Lower lobe of right lung (tissue), 2 donors: Measurements from ENCODE around the gene CCDC50. TPM values are rescaled to one million over a fixed set of nuclear protein-coding genes. Genes with fewer than 3 reads are reported as not detected.

ENCODE experiments used
- ATAC-seq, 2 donors: fragments of 200-7000 bp; cut with Tn5 transposase; one replicate each; pipeline ENCODE4 v1.9.1; 2020 to 2022; ENCODE audit warnings: mild to moderate bottlenecking in 2 of 2, moderate library complexity in 2 of 2
- DNase-seq: peaks from one replicate; pipeline ENCODE4 v3.0.0-alpha.2; 2020
- H3K27ac ChIP-seq: fragments of 200-600 bp; one replicate; pipeline ENCODE4 v1.8.0; 2022
- H3K27me3 ChIP-seq: fragments of 200-600 bp; one replicate; pipeline ENCODE4 v1.8.0; 2022; ENCODE audit warnings: low read depth
- H3K36me3 ChIP-seq: fragments of 200-600 bp; one replicate; pipeline ENCODE4 v1.8.0; 2022; ENCODE audit warnings: mild to moderate bottlenecking
- H3K4me1 ChIP-seq: fragments of 200-600 bp; one replicate; pipeline ENCODE4 v1.8.0; 2022
- H3K4me3 ChIP-seq: fragments of 200-600 bp; one replicate; pipeline ENCODE4 v1.8.0; 2022; ENCODE audit warnings: mild to moderate bottlenecking
- H3K9me3 ChIP-seq: fragments of 200-600 bp; one replicate; pipeline ENCODE4 v1.8.0; 2022
- intact Hi-C: fragments of 100-400 bp; cut with DNase I; formaldehyde crosslinking; loops from one replicate; pipeline ENCODE4 v1.11.0; 2022
- total RNA-seq: library from RNA; stranded (reverse); fragmentation: NEBNext Ultra II Directional; extraction: Animal tissue kit (Norgen Biotek cat#: 25700); gene quantifications from one replicate; pipeline ENCODE4 v1.2.1, GENCODE V29; 2021
- TF ChIP-seq, protein P1 (sequence below): fragments of 200-600 bp; IDR thresholded peaks from one replicate; pipeline ENCODE4 v1.8.0; 2022; ENCODE audit warnings: antibody characterized with exemption, mild to moderate bottlenecking
- donor health status: DM: no; HTN: yes; CAD: no; lungs with severe emphysema.

Gene CCDC50
- total RNA-seq, 1 donor from 2014 or later: 66.5 TPM

DNA sequence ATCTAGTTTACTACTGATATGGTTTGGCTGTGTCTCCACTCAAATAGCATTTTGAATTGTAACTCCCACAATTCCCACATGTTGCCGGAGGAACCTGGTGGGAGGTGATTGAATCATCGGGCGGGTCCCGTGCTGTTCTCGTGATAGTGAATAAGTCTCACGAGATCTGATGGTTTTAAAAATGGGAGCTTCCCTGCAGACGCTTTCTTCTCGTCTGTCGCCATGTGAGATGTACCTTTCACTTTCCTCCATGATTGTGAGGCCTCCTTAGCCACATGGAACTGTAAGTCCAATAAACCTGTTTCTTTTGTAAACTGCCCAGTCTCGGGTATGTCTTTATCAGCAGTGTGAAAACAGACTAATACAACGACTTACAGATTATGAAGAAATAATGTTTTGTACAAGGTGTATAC, 96.1 kb downstream of the CCDC50 start:
- Histone ChIP-seq H3K27me3 (no peaks in the 10 kb centered on the region), H3K4me3 (no peak overlapping the region), H3K27ac (no peak overlapping the region), H3K9me3 (no peaks in the 10 kb centered on the region), H3K4me1 (no peaks in the 10 kb centered on the region), H3K36me3 (no peaks in the 10 kb centered on the region)
- no peak for ATAC-seq
- no peak for DNase-seq
- intact Hi-C loops: no loop called here
- TF ChIP-seq, protein P1, sequence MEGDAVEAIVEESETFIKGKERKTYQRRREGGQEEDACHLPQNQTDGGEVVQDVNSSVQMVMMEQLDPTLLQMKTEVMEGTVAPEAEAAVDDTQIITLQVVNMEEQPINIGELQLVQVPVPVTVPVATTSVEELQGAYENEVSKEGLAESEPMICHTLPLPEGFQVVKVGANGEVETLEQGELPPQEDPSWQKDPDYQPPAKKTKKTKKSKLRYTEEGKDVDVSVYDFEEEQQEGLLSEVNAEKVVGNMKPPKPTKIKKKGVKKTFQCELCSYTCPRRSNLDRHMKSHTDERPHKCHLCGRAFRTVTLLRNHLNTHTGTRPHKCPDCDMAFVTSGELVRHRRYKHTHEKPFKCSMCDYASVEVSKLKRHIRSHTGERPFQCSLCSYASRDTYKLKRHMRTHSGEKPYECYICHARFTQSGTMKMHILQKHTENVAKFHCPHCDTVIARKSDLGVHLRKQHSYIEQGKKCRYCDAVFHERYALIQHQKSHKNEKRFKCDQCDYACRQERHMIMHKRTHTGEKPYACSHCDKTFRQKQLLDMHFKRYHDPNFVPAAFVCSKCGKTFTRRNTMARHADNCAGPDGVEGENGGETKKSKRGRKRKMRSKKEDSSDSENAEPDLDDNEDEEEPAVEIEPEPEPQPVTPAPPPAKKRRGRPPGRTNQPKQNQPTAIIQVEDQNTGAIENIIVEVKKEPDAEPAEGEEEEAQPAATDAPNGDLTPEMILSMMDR: no peak

DNA sequence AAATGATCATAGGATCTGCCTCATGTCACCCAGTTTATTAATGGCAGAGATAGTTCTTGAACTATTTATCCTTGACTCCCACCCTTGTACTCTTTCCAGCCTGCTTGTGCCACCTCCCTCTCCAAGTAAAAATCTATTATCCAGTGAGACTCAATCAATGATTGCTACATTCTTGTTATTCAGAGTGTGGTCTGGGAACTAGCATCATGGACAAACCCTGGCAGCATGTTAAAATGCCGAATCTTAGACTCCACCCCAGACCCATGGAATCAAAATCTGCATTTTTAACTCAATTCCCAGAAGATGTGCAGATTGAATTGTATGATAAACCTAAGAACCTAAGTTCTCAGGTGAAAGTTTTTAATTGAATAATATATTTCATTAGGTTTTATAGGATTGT, 97.1 kb downstream of the CCDC50 start:
- DNase-seq: no peak
- no peak overlapping the region for H3K27ac ChIP-seq

DNA sequence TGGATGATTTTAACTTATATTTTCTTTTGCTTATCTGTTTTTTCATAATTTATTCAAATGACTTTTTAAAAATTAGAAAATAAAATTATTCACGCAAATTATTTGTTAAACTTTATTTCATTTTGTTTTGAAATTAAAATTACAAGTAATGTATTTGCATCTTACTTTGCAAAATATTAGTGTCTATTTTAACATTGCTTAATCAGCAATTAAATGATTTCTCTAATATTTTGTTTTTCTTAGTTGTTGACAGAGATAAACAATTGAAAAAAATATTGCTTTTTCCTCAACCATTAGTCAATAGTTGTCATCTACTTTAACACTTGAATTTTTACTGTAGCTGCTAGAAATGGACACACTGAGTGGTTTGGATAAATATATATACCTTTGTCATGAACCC, 99.0 kb downstream of the CCDC50 start:
- H3K36me3 ChIP-seq: no peaks in the 10 kb centered on the region
- intact Hi-C loops: no loop called here
- DNase-seq: no peak
- TF ChIP-seq, protein P1: no peak
- H3K4me1 ChIP-seq: no peaks in the 10 kb centered on the region
- no peak for ATAC-seq
- no peaks in the 10 kb centered on the region for H3K9me3 ChIP-seq
- H3K4me3 ChIP-seq: no peak overlapping the region
- no peaks in the 10 kb centered on the region for H3K27me3 ChIP-seq
- H3K27ac ChIP-seq: no peak overlapping the region

More for the DNA sequence above, 97.1 kb downstream of the CCDC50 start:
- no peaks in the 10 kb centered on the region for H3K27me3 ChIP-seq
- TF ChIP-seq, protein P1: no peak
- no peak for ATAC-seq
- H3K36me3 ChIP-seq: no peaks in the 10 kb centered on the region
- no peak overlapping the region for H3K4me3 ChIP-seq
- no peaks in the 10 kb centered on the region for H3K4me1 ChIP-seq
- intact Hi-C loops: no loop called here
- H3K9me3 ChIP-seq: no peaks in the 10 kb centered on the region

DNA sequence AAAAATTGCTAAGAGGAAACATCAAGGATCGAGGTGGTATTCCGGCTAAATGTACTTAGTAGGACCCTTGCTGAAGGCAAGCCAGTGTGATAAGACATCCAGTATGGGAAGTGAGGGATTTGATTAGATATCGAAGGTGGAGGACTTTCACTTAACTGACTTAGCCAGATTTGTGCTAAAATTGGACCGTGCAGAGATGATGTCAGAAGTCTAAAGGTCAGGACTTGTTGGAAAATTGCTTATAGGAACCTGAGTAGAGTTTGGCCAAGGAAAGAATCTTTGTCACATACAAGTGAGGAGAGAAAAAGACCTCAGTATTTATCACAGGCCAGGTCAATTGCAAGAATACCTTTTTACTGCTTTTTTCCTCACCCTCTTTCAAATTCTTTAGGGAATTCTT, 100.9 kb downstream of the CCDC50 start:
- intact Hi-C loops: no loop called here
- TF ChIP-seq, protein P1: no peak
- Histone ChIP-seq H3K36me3 (no peaks in the 10 kb centered on the region), H3K4me1 (no peaks in the 10 kb centered on the region), H3K27ac (no peak overlapping the region), H3K4me3 (no peak overlapping the region), H3K9me3 (no peaks in the 10 kb centered on the region), H3K27me3 (no peaks in the 10 kb centered on the region)
- DNase-seq (no peak), ATAC-seq (no peak)

DNA sequence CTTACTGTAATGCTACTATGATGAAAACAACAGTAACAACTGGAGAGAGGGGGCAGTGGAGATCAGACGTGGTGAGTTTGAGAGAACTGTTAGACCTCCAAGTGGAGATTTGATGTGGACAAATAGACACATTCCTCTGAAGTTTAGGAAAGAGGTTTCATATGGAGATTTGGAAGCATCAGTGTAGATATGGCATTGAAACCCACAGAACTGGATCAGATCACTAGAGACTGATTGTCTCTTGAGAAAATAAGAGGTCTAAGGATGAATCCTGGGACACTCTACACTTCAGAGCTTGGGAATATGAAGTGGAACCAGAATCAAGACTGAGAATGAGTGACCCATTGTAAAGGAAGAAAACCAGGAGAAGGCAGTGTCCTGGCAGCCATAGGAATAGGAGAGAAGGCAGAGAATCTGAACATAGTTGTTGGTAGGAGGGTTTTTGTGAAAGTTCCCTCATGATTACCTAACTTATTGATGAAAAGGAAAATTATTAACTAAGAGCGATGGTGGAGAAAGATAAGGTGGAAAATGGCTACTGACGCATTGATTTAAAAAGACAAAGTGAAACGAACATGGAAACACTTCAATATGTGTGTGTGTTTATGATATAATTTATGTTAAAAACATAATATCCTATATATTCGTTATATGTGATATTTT, 102.1 kb downstream of the CCDC50 start:
- no peak overlapping the region for H3K4me3 ChIP-seq
- H3K36me3 ChIP-seq: no peaks in the 10 kb centered on the region
- H3K27me3 ChIP-seq: no peaks in the 10 kb centered on the region
- TF ChIP-seq, protein P1: no peak
- no peaks in the 10 kb centered on the region for H3K9me3 ChIP-seq
- DNase-seq: no peak
- H3K27ac ChIP-seq: no peak overlapping the region
- intact Hi-C loops: no loop called here
- ATAC-seq: no peak
- no peaks in the 10 kb centered on the region for H3K4me1 ChIP-seq
